Coronary artery (tissue), 2 donors: ENCODE data around the gene METRNL.
"Not testable (repeated sequence)": the region's sequence is repeated elsewhere in the genome, so short reads cannot be mapped to it uniquely, and the experiment has no call there.

Source experiments
- DNase-seq: peaks from one replicate; pipeline ENCODE4 v3.0.0-alpha.2; 2017; ENCODE audit warnings: low spot score
- H3K27ac ChIP-seq, 2 donors: fragments of 200-600 bp; sonication (generic); one replicate each; pipeline ENCODE4 v1.5.1; 2016 to 2019
- H3K4me3 ChIP-seq: fragments of 200-600 bp; sonication (generic); 2 replicates; pipeline ENCODE4 v1.5.1; 2016; ENCODE audit warnings: mild to moderate bottlenecking, moderate library complexity
- TF ChIP-seq, protein P1 (sequence below): fragments of 200-600 bp; sonication (generic); IDR thresholded peaks from one replicate; pipeline ENCODE4 v1.5.1; 2019; ENCODE audit warnings: antibody characterized with exemption

METRNL gene

GRCh38 chr17:83053021-83053681 is 26.3 kb upstream of the METRNL start:
- H3K4me3 ChIP-seq, result no peak overlapping the region
- peak overlapping the region; percentile 31 to 73 for H3K27ac ChIP-seq
- TF ChIP-seq, protein P1, sequence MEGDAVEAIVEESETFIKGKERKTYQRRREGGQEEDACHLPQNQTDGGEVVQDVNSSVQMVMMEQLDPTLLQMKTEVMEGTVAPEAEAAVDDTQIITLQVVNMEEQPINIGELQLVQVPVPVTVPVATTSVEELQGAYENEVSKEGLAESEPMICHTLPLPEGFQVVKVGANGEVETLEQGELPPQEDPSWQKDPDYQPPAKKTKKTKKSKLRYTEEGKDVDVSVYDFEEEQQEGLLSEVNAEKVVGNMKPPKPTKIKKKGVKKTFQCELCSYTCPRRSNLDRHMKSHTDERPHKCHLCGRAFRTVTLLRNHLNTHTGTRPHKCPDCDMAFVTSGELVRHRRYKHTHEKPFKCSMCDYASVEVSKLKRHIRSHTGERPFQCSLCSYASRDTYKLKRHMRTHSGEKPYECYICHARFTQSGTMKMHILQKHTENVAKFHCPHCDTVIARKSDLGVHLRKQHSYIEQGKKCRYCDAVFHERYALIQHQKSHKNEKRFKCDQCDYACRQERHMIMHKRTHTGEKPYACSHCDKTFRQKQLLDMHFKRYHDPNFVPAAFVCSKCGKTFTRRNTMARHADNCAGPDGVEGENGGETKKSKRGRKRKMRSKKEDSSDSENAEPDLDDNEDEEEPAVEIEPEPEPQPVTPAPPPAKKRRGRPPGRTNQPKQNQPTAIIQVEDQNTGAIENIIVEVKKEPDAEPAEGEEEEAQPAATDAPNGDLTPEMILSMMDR, result no peak
- peak; percentile 75 for DNase-seq

DNA sequence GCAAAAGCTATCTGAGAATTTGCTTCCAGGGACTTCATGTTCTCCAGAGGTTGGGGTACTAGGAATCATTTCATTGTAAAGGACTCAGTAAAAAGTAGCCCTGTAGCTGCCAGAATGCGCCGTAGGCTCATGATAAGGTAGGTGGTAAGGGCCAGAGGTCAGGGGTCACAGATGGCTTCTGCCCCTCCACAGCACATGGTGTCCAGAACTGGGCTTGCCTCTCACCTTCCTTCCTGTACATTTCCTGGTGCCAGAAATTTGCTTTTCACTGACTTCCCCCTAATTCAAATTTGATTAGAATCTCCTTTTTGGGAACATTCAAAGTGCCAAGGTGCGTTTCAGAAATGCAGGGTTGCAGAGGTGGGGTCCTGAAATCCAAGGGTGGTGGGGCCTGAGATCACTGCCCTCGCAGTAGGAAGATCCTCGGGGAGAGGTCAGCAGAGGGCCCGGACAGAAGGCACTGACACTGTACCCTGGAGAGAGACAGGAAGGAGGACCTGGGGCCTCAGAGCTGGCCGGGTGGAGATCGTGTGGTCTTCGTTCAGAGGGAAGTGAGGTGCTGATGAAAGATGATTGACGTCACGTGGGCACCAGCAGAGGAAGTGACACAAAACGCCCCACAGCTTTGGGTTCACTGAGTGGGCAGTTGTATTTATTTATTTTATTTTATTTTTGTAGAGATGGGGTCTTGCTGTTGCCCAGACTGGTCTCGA is 25.5 kb upstream of the METRNL start:
- TF ChIP-seq, protein P1, result no peak
- peak overlapping the region; percentile 29 to 73 for H3K27ac ChIP-seq
- peak; percentile 65 for DNase-seq
- no peak overlapping the region for H3K4me3 ChIP-seq

DNA sequence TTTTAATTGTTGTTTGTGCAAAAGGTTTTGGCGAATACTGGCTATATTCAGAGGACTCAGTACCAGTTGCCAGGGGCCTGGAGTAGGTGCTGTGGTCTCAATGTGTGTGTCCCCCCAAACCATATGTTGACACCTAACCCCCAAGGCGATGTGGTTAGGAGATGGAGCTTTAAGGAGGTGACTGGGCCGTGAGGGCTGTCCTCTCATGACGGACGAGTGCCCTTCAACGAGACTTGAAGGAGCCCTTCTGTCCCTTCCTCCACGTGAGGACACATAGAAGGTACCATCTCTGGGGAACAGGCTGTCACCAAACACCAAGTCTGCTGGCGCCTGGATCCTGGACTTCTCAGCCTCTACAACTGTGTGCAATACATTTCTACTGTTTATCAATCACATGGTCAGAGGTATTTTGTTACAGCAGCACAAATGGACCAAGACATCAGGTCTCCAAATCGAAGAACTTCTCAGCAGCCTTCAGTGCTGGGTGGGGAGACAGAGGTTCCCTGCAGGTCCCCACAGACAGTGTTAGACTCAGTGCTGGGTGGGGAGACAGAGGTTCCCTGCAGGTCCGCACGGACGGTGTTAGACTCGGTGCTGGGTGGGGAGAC is 24.8 kb upstream of the METRNL start:
- no peak overlapping the region for H3K4me3 ChIP-seq
- TF ChIP-seq, protein P1, result no peak
- DNase-seq, result peak; percentile 62
- peak overlapping the region in 1 of 2 donors; percentile 36 for H3K27ac ChIP-seq

DNA sequence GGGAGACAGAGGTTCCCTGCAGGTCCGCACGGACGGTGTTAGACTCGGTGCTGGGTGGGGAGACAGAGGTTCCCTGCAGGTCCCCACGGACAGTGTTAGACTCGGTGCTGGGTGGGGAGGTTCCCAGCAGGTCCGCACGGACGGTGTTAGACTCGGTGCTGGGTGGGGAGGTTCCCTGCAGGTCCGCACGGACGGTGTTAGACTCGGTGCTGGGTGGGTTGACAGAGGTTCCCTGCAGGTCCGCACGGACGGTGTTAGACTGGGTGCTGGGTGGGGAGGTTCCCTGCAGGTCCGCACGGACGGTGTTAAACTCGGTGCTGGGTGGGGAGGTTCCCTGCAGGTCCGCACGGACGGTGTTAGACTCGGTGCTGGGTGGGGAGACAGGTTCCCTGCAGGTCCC is 24.2 kb upstream of the METRNL start:
- peak overlapping the region in 1 of 2 donors; percentile 85 for H3K27ac ChIP-seq
- H3K4me3 ChIP-seq, result not testable (repeated sequence)
- DNase-seq, result peak; percentile 36

- DNase-seq, result peak; percentile 78
- Histone ChIP-seq H3K27ac (peak overlapping the region; percentile 43 to 85), H3K4me3 (no peak overlapping the region)
- TF ChIP-seq, protein P1, result no peak
These were observed 23.4 kb upstream of the METRNL start for GRCh38 chr17:83055911-83056582.

DNA sequence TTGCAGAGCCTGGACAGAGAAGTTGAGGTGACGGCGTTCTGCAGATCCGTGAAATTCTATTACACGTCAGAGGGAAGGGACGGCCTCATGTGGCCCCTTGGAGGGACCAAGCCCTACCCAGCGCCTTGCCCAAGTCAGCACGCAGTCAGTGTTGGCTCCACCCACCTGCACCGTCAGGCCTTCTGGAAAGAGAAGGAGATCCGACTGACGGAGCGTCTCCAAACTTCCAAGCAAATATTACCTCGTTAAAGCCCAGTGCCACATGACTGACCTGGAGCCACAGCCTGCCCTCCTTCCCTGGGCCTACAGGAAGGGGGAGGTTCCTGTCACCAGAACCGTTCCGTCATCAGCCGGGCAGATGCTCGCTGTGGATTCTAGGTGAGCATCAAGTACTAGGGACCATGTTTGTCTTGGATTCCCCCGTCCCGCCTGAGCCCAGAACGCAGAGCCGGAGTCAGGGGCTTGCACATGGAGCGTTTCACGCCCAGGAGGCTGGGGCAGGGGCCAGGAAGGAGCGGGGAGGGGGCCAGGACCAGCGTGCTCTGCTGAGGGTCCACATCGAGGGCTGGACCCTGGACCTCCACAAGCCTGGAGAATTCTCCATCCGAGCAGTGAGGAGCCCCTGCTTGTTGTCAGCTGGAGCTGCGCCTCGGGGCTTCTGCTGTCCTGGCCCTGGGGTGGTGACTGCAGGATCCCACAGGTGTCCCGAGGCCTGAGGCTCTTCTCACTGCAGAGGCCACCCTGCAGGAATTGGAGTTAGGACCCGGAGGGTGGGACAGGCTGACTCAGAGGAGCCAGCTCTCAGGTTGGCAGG is 22.6 kb upstream of the METRNL start:
- Histone ChIP-seq H3K27ac (peak overlapping the region; percentile 43 to 85), H3K4me3 (no peak overlapping the region)
- TF ChIP-seq, protein P1, result no peak
- peak; percentile 76 for DNase-seq
